Activated gamma-delta T cell (primary cell): Measurements from ENCODE around the gene TRMT10C.
"Not testable (repeated sequence)": the region's sequence is repeated elsewhere in the genome, so short reads cannot be mapped to it uniquely, and the experiment has no call there.

ENCODE experiments used
- DNase-seq: peaks from one replicate; lab custom pipeline; 2025; lab: John Stamatoyannopoulos, UW

Gene TRMT10C

DNA sequence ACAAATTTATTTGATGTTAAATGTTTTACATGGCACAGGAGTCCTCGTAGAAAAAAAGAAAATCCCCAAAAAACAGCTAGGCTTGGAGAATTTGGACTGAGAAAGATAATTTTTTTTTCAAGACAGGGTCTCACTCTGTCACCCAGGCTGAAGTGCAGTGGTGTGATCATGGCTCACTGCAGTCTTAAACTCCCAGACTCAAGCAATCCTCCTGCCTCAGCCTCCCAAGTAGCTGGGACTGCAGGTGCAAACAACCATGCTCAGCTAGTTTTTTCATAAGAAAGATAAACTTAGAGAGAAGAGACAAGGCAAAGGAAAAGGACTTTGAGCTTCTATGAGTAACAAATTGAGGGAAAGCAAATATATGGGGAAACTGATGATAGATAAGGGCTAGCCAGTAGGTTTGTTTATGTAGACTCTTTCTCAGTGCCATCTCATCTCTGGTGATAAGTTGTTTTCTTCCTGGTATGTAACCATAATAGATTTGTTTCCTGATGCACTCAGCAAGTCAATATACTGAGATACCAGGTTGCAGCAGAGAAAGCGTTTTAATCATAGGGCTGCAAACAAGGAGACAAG, 13.1 kb upstream of the TRMT10C start:
- DNase-seq = no peak

GRCh38 chr3:101549473-101549872, 12.2 kb upstream of the TRMT10C start:
- DNase-seq = no peak

DNA sequence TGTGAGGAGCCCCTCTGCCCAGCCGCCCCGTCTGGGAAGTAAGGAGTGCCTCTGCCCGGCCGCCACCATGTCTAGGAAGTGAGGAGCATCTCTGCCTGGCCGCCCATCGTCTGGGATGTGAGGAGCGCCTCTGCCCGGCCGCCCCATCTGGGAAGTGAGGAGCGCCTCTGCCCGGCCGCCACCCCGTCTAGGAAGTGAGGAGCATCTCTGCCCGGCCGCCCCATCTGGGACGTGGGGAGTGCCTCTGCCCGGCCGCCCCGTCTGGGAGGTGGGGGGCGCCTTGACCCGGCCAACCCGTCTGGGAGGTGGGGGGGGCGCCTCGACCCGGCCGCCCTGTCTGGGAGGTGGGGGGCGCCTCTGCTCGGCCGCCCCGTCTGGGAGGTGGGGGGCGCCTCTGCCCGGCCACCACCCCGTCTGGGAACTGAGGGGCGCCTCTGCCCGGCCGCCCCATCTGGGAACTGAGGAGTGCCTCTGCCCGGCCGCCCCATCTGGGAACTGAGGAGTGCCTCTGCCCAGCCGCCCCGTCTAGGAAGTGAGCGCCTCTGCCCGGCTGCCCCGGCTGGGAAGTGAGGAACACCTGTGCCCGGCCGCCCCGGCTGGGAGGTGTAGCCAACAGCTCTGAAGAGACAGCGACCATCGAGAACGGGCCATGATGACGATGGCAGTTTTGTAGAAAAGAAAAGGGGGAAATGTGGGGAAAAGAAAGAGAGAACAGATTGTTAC, 10.1 kb upstream of the TRMT10C start:
- DNase-seq = peak; percentile 14

- DNase-seq = not testable (repeated sequence)
Measured at GRCh38 chr3:101553381-101553780, 8.3 kb upstream of the TRMT10C start.

DNA sequence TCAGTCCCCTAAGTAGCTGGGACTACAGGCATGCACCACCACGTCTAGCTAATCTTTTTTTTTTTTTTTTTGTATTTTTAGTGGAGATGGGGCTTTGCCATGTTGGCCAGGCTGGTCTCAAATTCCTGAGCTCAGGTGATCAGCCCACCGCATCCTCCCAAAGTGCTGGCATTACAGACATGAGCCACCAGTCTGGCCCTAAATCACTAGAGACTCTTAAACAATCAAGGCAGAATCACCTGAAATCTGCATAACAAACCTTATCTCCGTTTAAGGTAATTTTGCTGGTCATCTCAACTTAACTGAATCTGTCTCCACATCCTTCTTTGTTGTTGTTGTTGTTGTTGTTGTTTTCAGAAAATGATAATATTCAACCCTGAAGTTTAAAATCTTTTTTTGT, 5.6 kb upstream of the TRMT10C start:
- DNase-seq = no peak

- no peak for DNase-seq
Measured at GRCh38 chr3:101567528-101568317, 6.1 kb downstream of the TRMT10C start.

- no peak for DNase-seq
Measured at GRCh38 chr3:101571028-101571895, 9.6 kb downstream of the TRMT10C start.

GRCh38 chr3:101573449-101574387, 12.1 kb downstream of the TRMT10C start, which contains the start of gene PCNP:
PCNP (plus strand) TSS chr3:101574180; CDS start chr3:101574216, 36 bp downstream.
- peak; percentile 87 for DNase-seq

DNA sequence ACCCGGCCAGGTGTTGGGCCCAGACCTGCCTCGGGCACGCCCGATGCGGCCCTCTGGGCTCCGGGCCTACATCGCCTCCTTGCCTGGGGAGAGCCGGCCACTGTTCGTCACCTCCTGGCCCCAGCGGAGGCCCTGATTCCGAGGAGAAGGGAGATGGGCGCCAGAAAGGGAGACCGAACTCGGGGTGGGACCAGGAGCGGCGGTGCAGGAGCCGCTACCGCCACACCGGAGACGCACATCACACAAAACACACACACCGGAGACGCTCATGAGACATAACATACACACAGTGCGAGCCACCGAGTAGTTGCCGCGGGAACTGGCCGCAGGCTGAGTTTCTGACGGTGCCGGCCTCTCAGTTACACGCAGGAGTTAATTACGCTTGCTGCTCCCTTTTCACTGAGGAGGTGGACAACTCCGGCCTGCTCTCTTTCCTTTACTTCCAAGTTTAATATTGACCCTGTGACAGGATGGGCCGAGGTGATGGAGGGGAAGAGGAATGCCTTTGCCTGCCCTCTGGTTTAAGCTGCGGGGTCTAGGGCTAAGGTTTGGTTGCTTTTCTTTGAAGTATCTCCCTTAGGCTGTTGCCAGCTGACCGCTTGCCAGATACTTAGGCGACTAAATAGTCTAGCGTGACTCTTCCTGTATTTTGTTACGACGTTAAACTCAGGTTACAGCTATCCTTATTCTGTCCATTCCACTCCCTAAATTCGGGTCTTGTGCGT, 12.9 kb downstream of the TRMT10C start:
- DNase-seq = no peak

GRCh38 chr3:101577286-101577685, 15.6 kb downstream of the TRMT10C start:
- no peak for DNase-seq

DNA sequence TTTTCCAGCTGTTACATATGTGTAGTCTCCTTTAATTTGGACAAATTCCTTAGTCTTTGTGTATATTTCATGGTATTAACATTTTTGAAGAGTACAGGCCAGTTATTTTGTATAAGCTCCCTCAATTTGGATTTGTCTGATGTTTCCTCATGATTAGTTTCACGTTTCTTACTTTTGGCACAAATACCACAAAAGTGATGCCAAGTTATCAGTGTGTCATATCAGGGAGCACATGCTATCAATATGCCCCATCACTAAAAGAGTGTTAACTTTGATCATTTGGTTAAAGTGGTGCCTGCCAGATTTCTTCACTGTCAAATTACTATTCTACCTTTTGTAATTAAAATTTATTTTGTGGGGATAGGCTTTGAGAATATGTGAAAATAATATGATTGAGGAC, 26.9 kb downstream of the TRMT10C start:
- no peak for DNase-seq

GRCh38 chr3:101591071-101591470, 29.4 kb downstream of the TRMT10C start:
- no peak for DNase-seq

GRCh38 chr3:101602731-101603130, 41.1 kb downstream of the TRMT10C start:
- no peak for DNase-seq

DNA sequence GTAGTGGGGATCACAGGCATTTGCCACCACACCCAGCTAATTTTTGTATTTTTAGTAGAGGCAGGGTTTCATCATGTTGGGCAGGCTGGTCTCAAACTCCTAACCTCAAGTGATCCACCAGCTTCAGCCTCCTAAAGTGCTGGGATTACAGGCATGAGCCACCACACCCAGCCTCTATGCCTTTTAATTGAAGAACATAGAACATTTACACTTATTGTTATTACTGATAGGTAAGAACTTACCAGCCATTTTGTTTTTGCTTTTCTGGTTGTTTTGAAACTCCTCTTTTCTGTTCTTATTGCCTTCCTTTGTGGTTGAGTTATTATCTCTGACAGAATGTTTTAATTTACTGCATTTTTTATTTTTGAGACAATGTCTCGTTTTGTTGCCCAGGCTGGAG, 41.5 kb downstream of the TRMT10C start:
- no peak for DNase-seq

- DNase-seq = not testable (repeated sequence)
Measured at GRCh38 chr3:101605398-101605797, 43.7 kb downstream of the TRMT10C start.

GRCh38 chr3:101611023-101611422, 49.4 kb downstream of the TRMT10C start:
- no peak for DNase-seq

DNA sequence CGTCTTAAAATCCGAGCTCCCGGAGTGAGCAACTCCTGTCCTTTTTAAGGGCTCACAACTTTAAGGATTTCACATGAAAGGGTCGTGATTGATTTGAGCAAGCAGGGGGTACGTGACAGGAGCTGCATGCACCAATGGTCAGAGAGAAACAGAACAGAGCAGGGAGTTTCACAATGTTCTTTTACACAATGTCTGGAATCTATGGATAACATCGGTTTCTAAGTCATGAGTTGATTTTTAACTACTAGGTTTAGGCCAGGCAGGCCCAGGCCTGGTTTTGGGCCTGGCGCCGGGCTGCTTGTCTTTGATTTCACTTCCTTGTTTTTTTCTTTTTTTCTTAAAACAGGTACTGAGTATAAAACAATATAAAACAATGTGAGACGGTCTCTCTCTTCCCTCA, 51.3 kb downstream of the TRMT10C start:
- DNase-seq = not testable (repeated sequence)

- DNase-seq = no peak
Measured at GRCh38 chr3:101615525-101615924, 53.9 kb downstream of the TRMT10C start.
